HCT116 (cell line): Measurements from ENCODE around the gene DPPA3. TPM values are rescaled to one million over a fixed set of nuclear protein-coding genes. Genes with fewer than 3 reads are reported as not detected.

Experiments
- ATAC-seq: fragments of 200-7000 bp; cut with Tn5 transposase; 2 replicates; pipeline ENCODE4 v1.9.1; 2020; ENCODE audit warnings: mild to moderate bottlenecking, moderate library complexity
- BruUV-seq: library from RNA; stranded (reverse); fragments of 400-500 nt; replicated peaks from 2 replicates; lab custom pipeline; 2021; lab: Mats Ljungman, UMichigan
- CTCF ChIA-PET: fragments of 300-600 bp; sonication (Branson Sonifier 250); formaldehyde crosslinking; loops from one replicate; lab custom pipeline; 2021; ENCODE audit warnings: antibody characterized with exemption; lab: Charles Lee
- POLR2A ChIA-PET: fragments of 300-600, 350-600 bp; sonication (Branson Sonifier 250); formaldehyde crosslinking; loops from one replicate; lab custom pipeline; 2021; ENCODE audit warnings: antibody characterized with exemption; lab: Charles Lee
- RAD21 ChIA-PET, 2 experiments: fragments of 300-600 bp; sonication (Branson Sonifier 250); formaldehyde crosslinking; loops; one replicate each; lab custom pipeline; 2023; ENCODE audit warnings: low total read pairs in 2 of 2; ENCODE audit not compliant: uncharacterized antibody in 2 of 2, unreplicated experiment in 2 of 2, low non-redundant PET in 1 of 2; lab: Charles Lee
- DNase-seq: peaks from one replicate; pipeline ENCODE4 v3.0.0-alpha.2; 2010; ENCODE audit warnings: low read depth, low spot score
- H2AFZ ChIP-seq: fragments of 200-600 bp; shearing (Covaris generic), sonication (generic); 2 replicates; pipeline ENCODE4 v1.6.1; 2017; ENCODE audit warnings: low read depth, mixed run types, mixed read lengths, antibody characterized with exemption, low read length; ENCODE audit not compliant: poor library complexity, severe bottlenecking
- H3K27ac ChIP-seq: 2 replicates; pipeline ENCODE4 v1.5.1; 2012; ENCODE audit warnings: low read depth, low read length
- H3K27me3 ChIP-seq: fragments of 200-600 bp; sonication (generic); 2 replicates; pipeline ENCODE4 v1.6.1; 2016; ENCODE audit warnings: mixed run types, low read length, mixed read lengths; ENCODE audit not compliant: insufficient read depth
- H3K36me3 ChIP-seq, 2 experiments: fragments of 200-500 bp in 1 of 2; fragments of 200-600 bp in 1 of 2; sonication (Bioruptor generic) in 1 of 2; sonication (generic) in 1 of 2; 2 replicates each; pipeline versions ENCODE4 v1.5.1 to v1.6.1; 2014 to 2016; ENCODE audit warnings: low read length in 2 of 2, inconsistent platforms in 1 of 2, mixed read lengths in 1 of 2, mixed run types in 1 of 2; ENCODE audit not compliant: insufficient read depth in 2 of 2, control insufficient read depth in 1 of 2
- H3K4me1 ChIP-seq, 2 experiments: fragments of 200-600 bp in 1 of 2; sonication (generic) in 1 of 2; 2 replicates each; pipeline versions ENCODE4 v1.5.1 to v1.6.1; 2012 to 2017; ENCODE audit warnings: low read length in 2 of 2, inconsistent platforms in 1 of 2, mild to moderate bottlenecking in 1 of 2, mixed read lengths in 1 of 2, mixed run types in 1 of 2, moderate library complexity in 1 of 2; ENCODE audit not compliant: insufficient read depth in 2 of 2, control insufficient read depth in 1 of 2
- H3K4me2 ChIP-seq: fragments of 200-600 bp; sonication (generic); 2 replicates; pipeline ENCODE4 v1.6.1; 2017; ENCODE audit warnings: mixed run types, low read length, mixed read lengths
- H3K4me3 ChIP-seq, 2 experiments: fragments of 200-600 bp in 1 of 2; sonication (generic) in 1 of 2; replicated peaks in 1 of 2; 2 replicates each; pipeline ENCODE4 v1.5.1; 2011 to 2016; ENCODE audit warnings: low read length in 2 of 2, control low read depth in 1 of 2, low read depth in 1 of 2, mild to moderate bottlenecking in 1 of 2, mixed read lengths in 1 of 2, mixed run types in 1 of 2
- H3K79me2 ChIP-seq: fragments of 200-600 bp; sonication (generic); 2 replicates; pipeline ENCODE4 v1.6.1; 2017; ENCODE audit warnings: mild to moderate bottlenecking, mixed run types, low read length, moderate library complexity, mixed read lengths; ENCODE audit not compliant: insufficient read depth
- H3K9ac ChIP-seq: fragments of 200-600 bp; sonication (generic); 2 replicates; pipeline ENCODE4 v1.6.1; 2016; ENCODE audit warnings: low read length, mixed read lengths
- H3K9me2 ChIP-seq: fragments of 200-600 bp; sonication (generic), shearing (Covaris generic); 2 replicates; pipeline ENCODE4 v1.6.1; 2017; ENCODE audit warnings: mixed run types, mild to moderate bottlenecking, moderate library complexity; ENCODE audit not compliant: insufficient read depth
- H3K9me3 ChIP-seq, 2 experiments: fragments of 200-500 bp in 1 of 2; fragments of 200-600 bp in 1 of 2; sonication (Bioruptor generic) in 1 of 2; sonication (generic) in 1 of 2; 2 replicates each; pipeline ENCODE4 v1.6.1; 2014 to 2017; ENCODE audit warnings: low read length in 2 of 2, mixed read lengths in 2 of 2, inconsistent platforms in 1 of 2, low read depth in 1 of 2, mild to moderate bottlenecking in 1 of 2, mixed run types in 1 of 2, moderate library complexity in 1 of 2; ENCODE audit not compliant: control insufficient read depth in 1 of 2, insufficient read depth in 1 of 2
- H4K20me1 ChIP-seq: fragments of 200-600 bp; sonication (generic), shearing (Covaris generic); 2 replicates; pipeline ENCODE4 v1.6.1; 2017; ENCODE audit warnings: mixed run types, mild to moderate bottlenecking, moderate library complexity; ENCODE audit not compliant: insufficient read depth
- CBX3 ChIP-seq: IDR thresholded peaks from 2 replicates; pipeline ENCODE4 v1.6.1; 2012; ENCODE audit warnings: low read depth
- CTCF ChIP-seq, 3 experiments: fragments of 200-600 bp in 1 of 3; sonication (generic) in 1 of 3; IDR thresholded peaks in 2 of 3; conservative IDR thresholded peaks in 1 of 3; 2 replicates each; pipeline ENCODE4 v1.5.1; 2012 to 2017; ENCODE audit warnings: low read depth in 2 of 3, low read length in 2 of 3, antibody characterized with exemption in 1 of 3, borderline replicate concordance in 1 of 3, control low read depth in 1 of 3, mild to moderate bottlenecking in 1 of 3, mixed read lengths in 1 of 3, mixed run types in 1 of 3, moderate library complexity in 1 of 3; ENCODE audit not compliant: insufficient read depth in 1 of 3
- EGR1 ChIP-seq: IDR thresholded peaks from 2 replicates; pipeline ENCODE4 v1.6.1; 2012; ENCODE audit warnings: low read depth
- JUND ChIP-seq: IDR thresholded peaks from 2 replicates; pipeline ENCODE4 v1.6.1; 2012
- POLR2A ChIP-seq: IDR thresholded peaks from 2 replicates; pipeline ENCODE4 v1.7.0; 2011; ENCODE audit warnings: borderline replicate concordance; ENCODE audit not compliant: insufficient read depth, insufficient read length; ENCODE audit errors: extremely low read depth
- RAD21 ChIP-seq: IDR thresholded peaks from 2 replicates; pipeline ENCODE4 v1.6.1; 2012; ENCODE audit warnings: low read depth, mild to moderate bottlenecking
- SIN3A ChIP-seq: IDR thresholded peaks from 2 replicates; pipeline ENCODE4 v1.6.1; 2012; ENCODE audit warnings: low read depth
- YY1 ChIP-seq: IDR thresholded peaks from 2 replicates; pipeline ENCODE4 v1.6.1; 2011; ENCODE audit warnings: low read length, low read depth, moderate library complexity, mild to moderate bottlenecking; ENCODE audit not compliant: insufficient replicate concordance; ENCODE audit errors: extremely low read depth
- ZBTB33 ChIP-seq: IDR thresholded peaks from 2 replicates; pipeline ENCODE4 v1.6.1; 2011; ENCODE audit warnings: mild to moderate bottlenecking, low read length, moderate library complexity; ENCODE audit not compliant: insufficient replicate concordance; ENCODE audit errors: extremely low read depth
- intact Hi-C: fragments of 100-400 bp; cut with micrococcal nuclease; formaldehyde crosslinking; loops from 2 replicates; pipeline ENCODE4 v1.10.0; 2022
- total RNA-seq: library from RNA; stranded (reverse); gene quantifications from one replicate; pipeline ENCODE4 v1.2.1, GENCODE V29; 2021; ENCODE audit not compliant: unreplicated experiment

The DPPA3 gene
- total RNA-seq, 1 experiment from 2014 or later = not detected

GRCh38 chr12:7716381-7716780 lies 5.1 kb downstream of the DPPA3 start:
- H3K4me1 ChIP-seq = no peaks in the 10 kb centered on the region
- no peak overlapping the region for H3K27ac ChIP-seq
- no peak for TF ChIP-seq SIN3A
- TF ChIP-seq CBX3 = no peak
- peak; percentile 56 for TF ChIP-seq RAD21
- TF ChIP-seq ZBTB33 = no peak
- no peak for TF ChIP-seq EGR1
- TF ChIP-seq JUND = no peak
- TF ChIP-seq POLR2A = no peak
- TF ChIP-seq CTCF (IDR thresholded peaks at IDR 0.05 in 2 of 3, conservative IDR thresholded peaks at IDR 0.05 in 1 of 3; ENCODE audit: borderline replicate concordance in 1 of 3, insufficient read depth in 1 of 3, low read depth in 2 of 3, low read length in 2 of 3) = peak; percentile 26 to 45 (median 40); a peak in 3 of 6 replicates
- TF ChIP-seq YY1 = no peak
- TF ChIP-seq, all 23 proteins: peak for 2

More at GRCh38 chr12:7716381-7716780, 5.1 kb downstream of the DPPA3 start:
- ChIA-PET POLR2A (no interaction called here), RAD21 (interaction anchor here (0.6 to 1.5 kb wide), 3 partner anchors 83 to 311 kb away, joined by 3 to 4 read pairs (median 3); no protein-coding TSS in a partner anchor), CTCF (interaction anchor here (1.0 to 1.7 kb wide), 5 partner anchors 10 to 218 kb away, joined by 3 to 20 read pairs (median 3); no protein-coding TSS in a partner anchor)
- no peaks in the 10 kb centered on the region for H3K36me3 ChIP-seq
- H4K20me1 ChIP-seq = no peaks in the 10 kb centered on the region
- H3K4me2 ChIP-seq = no peak overlapping the region
- H3K4me3 ChIP-seq = no peak overlapping the region
- BruUV-seq = no TSS peak
- intact Hi-C loops = loop anchor here (5.0 kb wide), 1 partner anchor 91 kb away; no protein-coding TSS in a partner anchor
- no peaks in the 10 kb centered on the region for H3K79me2 ChIP-seq
- DNase-seq = peak; percentile 19
- ATAC-seq = peak; percentile 89
- no peak overlapping the region for H3K9ac ChIP-seq
- no peaks in the 10 kb centered on the region for H3K9me2 ChIP-seq
- no peaks in the 10 kb centered on the region for H3K27me3 ChIP-seq
- no peak overlapping the region for H2AFZ ChIP-seq
- H3K9me3 ChIP-seq = no peaks in the 10 kb centered on the region
